Activated T-cell treated with anti-CD3 and anti-CD28 coated beads, Interleukin-2, amount 50 U/mL, for 4 hours (primary cell): Measurements from ENCODE around the gene ZFP3. TPM values are rescaled to one million over a fixed set of nuclear protein-coding genes. Genes with fewer than 3 reads are reported as not detected.
A peak's percentile ranks its signal among the peaks of the same experiment; 100 is the strongest.
"Not testable (repeated sequence)": the region's sequence is repeated elsewhere in the genome, so short reads cannot be mapped to it uniquely, and the experiment has no call there.

Experiments
- ATAC-seq, 2 donors: fragments of 200-7000 bp; cut with Tn5 transposase; one replicate each; pipeline ENCODE4 v1.10.0; 2021
- DNase-seq: peaks from one replicate; pipeline ENCODE4 v3.0.0-alpha.2; 2020
- H3K27me3 Mint-ChIP-seq: one replicate; pipeline ENCODE4 v1.8.0; 2021; ENCODE audit warnings: low read depth, mixed read lengths
- H3K36me3 Mint-ChIP-seq: one replicate; pipeline ENCODE4 v1.8.0; 2022; ENCODE audit warnings: mixed read lengths; ENCODE audit not compliant: insufficient read depth
- H3K4me1 Mint-ChIP-seq: one replicate; pipeline ENCODE4 v1.8.0; 2021; ENCODE audit warnings: low read depth, mixed read lengths
- H3K4me3 Mint-ChIP-seq: one replicate; pipeline ENCODE4 v1.8.0; 2021; ENCODE audit warnings: mild to moderate bottlenecking, moderate library complexity, mixed read lengths
- H3K9me3 Mint-ChIP-seq: one replicate; pipeline ENCODE4 v1.8.0; 2021; ENCODE audit warnings: mixed read lengths
- total RNA-seq, 3 donors: library from RNA; stranded (reverse); gene quantifications; one replicate each; pipeline ENCODE4 v1.2.1, GENCODE V29; 2021

The ZFP3 gene
- total RNA-seq, 3 donors from 2014 or later: 1.7 to 2.2 (median 1.8) TPM

GRCh38 chr17:5100832-5101231, 22.6 kb downstream of the ZFP3 start:
- Mint-ChIP-seq H3K4me1 (no peaks in the 10 kb centered on the region), H3K9me3 (peaks cover 13% of the 10 kb centered on the region), H3K27me3 (peaks cover 11% of the 10 kb centered on the region), H3K4me3 (no peak overlapping the region), H3K36me3 (peaks cover 6% of the 10 kb centered on the region)
- DNase-seq (no peak), ATAC-seq (no peak)

- ATAC-seq (no peak), DNase-seq (no peak)
- peak overlapping the region; percentile 84 for H3K4me3 Mint-ChIP-seq
- H3K36me3 Mint-ChIP-seq: peaks cover 39% of the 10 kb centered on the region
- H3K27me3 Mint-ChIP-seq: peaks cover 11% of the 10 kb centered on the region
- peaks cover 20% of the 10 kb centered on the region for H3K4me1 Mint-ChIP-seq
- H3K9me3 Mint-ChIP-seq: no peaks in the 10 kb centered on the region
These were observed 32.5 kb downstream of the ZFP3 start for GRCh38 chr17:5110816-5111215.

DNA sequence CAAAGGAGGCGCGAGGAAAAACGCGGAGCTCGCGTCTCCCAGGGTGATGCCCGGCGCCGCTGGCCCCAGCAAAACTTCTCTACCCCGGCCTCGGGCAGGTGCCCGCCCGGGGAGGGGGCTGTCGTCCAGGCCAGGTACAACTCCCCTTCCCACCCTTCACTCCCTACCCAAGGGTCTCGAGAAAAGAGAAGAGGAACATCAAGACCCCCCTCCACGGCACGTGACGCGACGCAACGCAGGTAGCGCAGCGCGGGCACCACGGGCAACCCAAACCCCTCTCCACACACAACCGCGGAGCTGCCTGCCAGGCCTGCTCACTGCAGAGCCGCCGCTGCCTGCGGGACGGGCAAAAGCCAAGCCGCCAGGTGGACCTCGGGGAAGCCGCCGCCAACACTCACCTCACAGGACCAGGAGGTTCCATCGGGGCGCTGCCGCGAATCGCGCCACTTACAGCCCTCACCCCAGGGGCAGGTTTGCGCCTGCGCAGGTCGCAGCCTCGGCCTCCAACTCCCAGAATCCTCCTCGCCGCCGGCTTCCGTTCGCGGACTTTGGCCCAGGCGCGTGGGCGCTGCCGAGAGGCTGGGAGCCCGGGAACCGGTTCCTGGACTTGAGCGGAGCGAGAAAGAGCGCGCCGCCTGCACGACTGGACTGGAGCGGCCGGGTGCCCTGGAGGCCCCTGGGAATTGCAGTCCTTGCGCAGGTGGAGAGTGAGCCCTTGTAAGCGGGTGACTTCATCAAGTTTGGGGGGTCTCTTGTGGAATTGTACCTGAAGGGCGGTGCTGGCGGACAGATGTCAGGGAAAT, 33.3 kb downstream of the ZFP3 start, which contains the start of gene ZNF232:
ZNF232 (minus strand) TSS at position 477 of the 803 bp plus-strand sequence; CDS start at position 421, 56 bp downstream.
- ATAC-seq: peak; percentile 95
- Mint-ChIP-seq H3K36me3 (peaks cover 32% of the 10 kb centered on the region), H3K4me1 (peaks cover 20% of the 10 kb centered on the region), H3K9me3 (no peaks in the 10 kb centered on the region), H3K4me3 (peak within 1 kb of the TSS; percentile 84), H3K27me3 (peaks cover 18% of the 10 kb centered on the region)
- DNase-seq: peak; percentile 85

DNA sequence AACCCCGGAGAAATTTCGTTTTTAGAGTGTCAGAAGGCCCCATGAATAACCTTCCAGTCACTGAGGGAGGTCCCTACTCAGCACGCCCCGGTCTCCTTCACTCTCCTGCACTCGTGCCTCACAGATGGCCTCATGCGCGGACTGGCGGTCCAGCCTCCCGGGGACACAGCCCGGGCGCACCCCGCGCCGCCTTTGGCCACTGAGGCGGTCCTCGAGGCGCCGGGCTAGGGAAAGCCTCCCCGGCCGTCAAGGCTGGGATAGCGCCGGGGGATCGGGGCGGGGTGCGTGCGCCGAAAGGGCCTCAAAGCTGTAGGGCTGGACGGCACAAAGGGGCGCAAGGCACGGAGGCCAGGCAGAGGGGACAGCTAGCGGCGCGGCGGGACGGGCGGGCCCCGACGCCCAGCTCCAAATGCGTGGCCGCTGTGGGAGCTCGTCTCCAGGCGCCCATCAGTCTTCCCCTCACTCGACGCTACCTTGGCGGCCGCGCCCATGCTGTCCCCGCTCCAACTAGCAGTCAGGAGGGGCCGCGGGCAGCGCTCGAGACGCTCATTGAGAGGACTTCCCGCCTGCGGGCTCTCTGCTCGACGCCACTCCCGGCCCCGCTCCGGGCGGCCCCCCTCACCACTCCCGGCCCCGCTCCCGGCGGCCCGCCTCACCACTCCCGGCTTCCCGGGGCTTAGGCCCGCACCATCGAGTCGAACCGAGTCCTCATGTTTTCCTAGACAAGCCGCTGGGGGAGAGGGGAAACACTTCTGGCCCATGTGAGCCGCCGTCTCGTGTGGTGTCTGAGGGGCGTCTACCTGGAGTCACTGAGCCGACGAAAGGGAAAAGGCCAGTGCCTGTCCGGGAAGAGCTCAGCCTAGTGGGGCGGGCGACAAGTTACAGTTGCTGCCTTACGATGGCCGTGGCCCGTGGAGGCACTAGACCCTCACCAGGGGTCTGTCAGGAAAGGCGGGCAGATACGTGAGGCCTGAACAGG, 37.7 kb downstream of the ZFP3 start, which contains the start of gene USP6:
USP6 (plus strand) TSS at position 360 of the 979 bp plus-strand sequence. CDS start 14,336 bp downstream, outside the sequence.
- Mint-ChIP-seq H3K27me3 (peaks cover 39% of the 10 kb centered on the region), H3K9me3 (no peaks in the 10 kb centered on the region), H3K4me3 (no peak within 1 kb of the TSS), H3K4me1 (peaks cover 6% of the 10 kb centered on the region), H3K36me3 (peaks cover 6% of the 10 kb centered on the region)
- no peak for DNase-seq
- no peak for ATAC-seq

GRCh38 chr17:5118219-5118618, 40.0 kb downstream of the ZFP3 start:
- H3K4me3 Mint-ChIP-seq: no peak overlapping the region
- H3K36me3 Mint-ChIP-seq: peaks cover 6% of the 10 kb centered on the region
- DNase-seq (no peak), ATAC-seq (no peak)
- H3K4me1 Mint-ChIP-seq: no peaks in the 10 kb centered on the region
- H3K27me3 Mint-ChIP-seq: peaks cover 52% of the 10 kb centered on the region
- H3K9me3 Mint-ChIP-seq: no peaks in the 10 kb centered on the region

GRCh38 chr17:5120036-5120435, 41.8 kb downstream of the ZFP3 start:
- H3K4me1 Mint-ChIP-seq: no peaks in the 10 kb centered on the region
- no peak overlapping the region for H3K4me3 Mint-ChIP-seq
- no peaks in the 10 kb centered on the region for H3K9me3 Mint-ChIP-seq
- ATAC-seq (no peak), DNase-seq (no peak)
- peaks cover 60% of the 10 kb centered on the region for H3K27me3 Mint-ChIP-seq
- H3K36me3 Mint-ChIP-seq: no peaks in the 10 kb centered on the region

DNA sequence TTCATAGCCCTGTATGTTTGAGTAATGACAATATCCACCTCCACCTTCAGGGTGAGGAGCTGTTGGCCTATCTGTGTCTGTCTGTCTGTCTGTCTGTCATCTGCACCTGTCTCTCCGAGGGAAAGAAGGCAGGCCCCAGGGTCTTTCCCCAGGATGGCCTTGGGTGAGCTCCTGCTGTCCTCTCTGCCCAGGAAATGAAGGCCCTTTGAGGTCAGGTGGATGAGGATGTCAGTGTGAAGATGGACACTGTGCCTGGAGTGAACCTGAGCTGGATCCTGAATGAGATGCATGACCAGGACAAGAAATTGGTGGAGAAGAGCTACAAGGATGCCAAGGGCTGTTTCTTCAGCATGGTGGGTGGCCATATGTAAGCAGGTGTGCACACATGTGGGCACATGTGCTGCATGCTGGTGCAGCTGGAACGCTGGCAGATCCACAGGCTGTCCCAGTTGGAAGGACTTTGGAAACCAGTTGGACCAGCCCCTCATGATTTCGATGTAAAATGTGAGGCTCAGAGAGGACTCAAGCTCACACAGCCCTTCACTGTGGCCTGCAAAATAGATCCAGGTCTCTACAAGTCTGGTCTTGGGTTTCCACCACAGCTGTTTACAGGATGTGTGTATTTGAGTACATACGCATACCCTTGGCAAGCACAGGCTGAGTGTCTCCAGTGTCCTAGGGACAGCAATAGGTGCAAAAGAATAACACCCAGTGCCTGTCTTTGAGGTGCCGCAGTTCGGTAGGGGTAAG, 42.3 kb downstream of the ZFP3 start:
- not testable (repeated sequence) for DNase-seq, ATAC-seq, H3K36me3 Mint-ChIP-seq, H3K4me1 Mint-ChIP-seq, H3K9me3 Mint-ChIP-seq, H3K4me3 Mint-ChIP-seq
- peaks cover 56% of the 10 kb centered on the region for H3K27me3 Mint-ChIP-seq

DNA sequence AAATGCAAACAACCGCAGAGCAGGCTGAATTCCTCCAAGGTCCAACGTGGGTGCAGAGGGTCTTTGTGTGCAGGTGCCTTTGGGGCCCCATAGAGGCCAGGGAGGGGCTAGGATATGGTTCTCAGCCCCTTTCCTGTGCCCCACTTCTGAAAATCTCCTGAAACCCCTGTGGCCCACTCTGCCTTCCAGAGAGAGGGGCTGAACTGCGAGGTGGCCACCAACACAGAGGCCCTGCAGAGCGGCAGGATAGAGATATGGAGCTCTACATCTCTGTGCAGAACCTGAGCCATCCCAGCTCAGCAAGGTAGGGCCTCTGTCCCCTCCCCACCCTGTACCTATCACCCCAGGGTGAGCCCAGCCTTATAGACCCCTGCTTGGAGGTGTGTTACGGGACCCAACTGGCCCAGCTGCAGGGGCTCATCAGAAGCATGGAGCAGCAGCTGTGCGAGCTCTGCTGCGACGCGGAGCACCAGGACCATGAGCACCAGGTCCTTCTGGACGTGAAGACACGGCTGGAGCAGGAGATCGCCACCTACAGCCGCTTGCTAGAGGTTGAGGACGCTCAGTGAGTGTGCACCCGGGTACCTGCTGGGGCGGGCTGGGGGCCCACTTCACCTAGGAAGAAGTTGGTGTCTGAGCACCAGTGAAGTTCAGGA, 43.0 kb downstream of the ZFP3 start:
- no peak overlapping the region for H3K4me3 Mint-ChIP-seq
- DNase-seq: no peak
- H3K36me3 Mint-ChIP-seq: no peaks in the 10 kb centered on the region
- no peaks in the 10 kb centered on the region for H3K4me1 Mint-ChIP-seq
- H3K27me3 Mint-ChIP-seq: peaks cover 52% of the 10 kb centered on the region
- no peaks in the 10 kb centered on the region for H3K9me3 Mint-ChIP-seq
- no peak for ATAC-seq

GRCh38 chr17:5122056-5122455, 43.8 kb downstream of the ZFP3 start:
- not testable (repeated sequence) for H3K4me3 Mint-ChIP-seq, H3K36me3 Mint-ChIP-seq, ATAC-seq, DNase-seq, H3K4me1 Mint-ChIP-seq, H3K9me3 Mint-ChIP-seq
- H3K27me3 Mint-ChIP-seq: peaks cover 48% of the 10 kb centered on the region

DNA sequence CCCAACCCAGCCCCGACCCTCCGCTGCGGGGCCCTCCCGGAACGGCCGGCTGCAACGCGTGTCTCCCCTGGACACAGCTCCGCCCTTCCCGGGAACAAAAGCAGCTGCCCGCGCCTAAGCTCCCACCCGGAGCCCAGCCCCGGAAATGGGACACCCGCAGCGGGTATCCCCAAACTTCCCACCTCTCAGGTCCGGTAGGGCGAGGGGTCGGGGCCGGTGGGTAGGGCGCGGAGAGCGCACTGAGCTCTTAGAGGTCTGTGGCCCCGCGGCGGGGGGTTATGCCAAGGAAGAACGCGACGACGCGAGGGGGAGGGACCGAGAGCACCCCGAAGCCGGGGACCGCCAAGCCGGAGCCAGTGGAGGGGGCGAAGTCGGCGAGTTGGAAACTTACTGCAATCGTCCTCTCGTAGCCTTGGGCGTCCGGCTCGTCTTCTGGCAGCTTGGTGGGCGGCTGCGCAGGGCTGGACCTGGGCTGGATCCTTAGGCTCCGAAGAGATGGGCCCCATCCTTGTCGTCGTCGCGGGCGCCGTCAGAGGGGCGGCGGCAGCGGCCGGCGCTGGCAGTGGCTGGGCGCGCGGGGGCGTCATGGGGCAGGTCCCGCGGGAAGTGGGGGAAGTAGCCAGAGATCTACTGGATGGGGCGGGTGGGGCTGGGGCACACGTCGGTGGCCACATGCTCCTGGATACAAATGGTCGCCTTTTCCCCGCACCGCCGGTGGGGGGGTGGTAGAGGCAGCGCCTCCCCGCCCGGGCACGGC, 44.5 kb downstream of the ZFP3 start:
- Mint-ChIP-seq H3K4me1 (no peaks in the 10 kb centered on the region), H3K4me3 (no peak overlapping the region), H3K36me3 (no peaks in the 10 kb centered on the region), H3K27me3 (peaks cover 46% of the 10 kb centered on the region), H3K9me3 (no peaks in the 10 kb centered on the region)
- ATAC-seq (peak; percentile 55 to 57), DNase-seq (no peak)

DNA sequence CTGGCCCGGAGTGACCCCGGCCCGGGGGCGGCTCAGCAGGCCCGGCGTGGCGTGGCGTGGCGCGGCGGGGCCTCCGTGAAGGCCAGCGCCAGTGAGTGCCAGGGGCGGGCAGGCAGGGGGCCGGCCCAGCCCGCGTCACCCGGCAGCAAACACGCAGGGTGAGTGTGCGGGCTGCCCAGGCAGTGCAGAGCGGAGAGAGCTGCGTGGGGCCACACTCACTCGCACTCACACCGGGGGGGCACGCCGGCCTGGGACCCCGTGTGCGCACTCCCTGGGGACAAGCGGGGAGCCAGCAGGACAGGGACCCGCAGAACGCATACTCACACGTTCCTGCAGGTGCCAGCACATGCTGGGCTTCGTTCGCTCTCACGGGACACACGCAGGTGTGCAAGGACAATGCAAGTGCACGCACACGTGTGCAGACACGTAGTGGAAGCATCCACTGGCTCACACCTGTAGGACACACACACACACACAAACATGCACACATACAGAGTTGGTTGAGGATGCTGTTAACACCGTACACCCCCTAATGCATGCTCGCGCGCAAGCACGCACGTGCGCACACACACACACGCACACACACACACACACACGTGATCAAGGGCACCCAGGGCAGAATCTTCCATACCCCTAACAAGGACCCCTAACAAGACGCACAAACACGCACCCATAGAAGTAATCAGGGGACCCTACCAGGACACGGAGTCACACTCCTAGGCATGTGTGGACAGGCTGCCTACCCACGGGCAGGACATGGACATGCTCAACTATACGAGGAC, 45.3 kb downstream of the ZFP3 start:
- DNase-seq (no peak), ATAC-seq (peak in 1 of 2 donors; percentile 44)
- no peaks in the 10 kb centered on the region for H3K9me3 Mint-ChIP-seq
- no peaks in the 10 kb centered on the region for H3K36me3 Mint-ChIP-seq
- H3K4me1 Mint-ChIP-seq: no peaks in the 10 kb centered on the region
- H3K27me3 Mint-ChIP-seq: peaks cover 40% of the 10 kb centered on the region
- H3K4me3 Mint-ChIP-seq: no peak overlapping the region

DNA sequence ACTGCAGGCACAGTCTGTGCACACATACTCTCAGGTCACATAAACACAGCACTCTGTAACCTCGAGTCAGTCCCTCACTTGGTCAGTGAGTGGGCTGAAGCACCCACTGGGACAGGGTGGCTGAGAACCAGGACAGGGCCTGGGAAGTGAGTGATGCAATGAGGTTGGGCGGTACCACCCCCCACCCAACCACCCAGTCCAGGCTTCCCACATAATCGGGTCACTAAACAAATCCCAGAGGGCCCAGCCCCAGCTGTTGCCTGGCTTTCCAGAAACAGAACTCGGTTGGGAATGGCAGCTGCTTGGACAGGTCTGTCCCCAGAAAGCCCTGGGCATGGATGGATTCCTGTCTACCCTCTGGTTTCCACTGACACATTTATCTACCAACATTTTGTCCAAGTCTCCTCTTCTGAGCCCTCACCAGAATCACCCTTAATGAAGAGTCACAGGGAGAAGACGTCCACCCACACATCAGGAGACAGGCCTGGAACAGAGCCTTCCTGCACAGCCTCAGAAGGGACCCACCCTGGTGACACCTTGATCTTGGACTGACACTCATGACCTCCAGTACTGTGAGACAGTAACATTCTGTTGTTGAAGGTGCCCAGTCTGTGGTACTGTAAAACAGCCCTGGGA, 46.0 kb downstream of the ZFP3 start:
- not testable (repeated sequence) for H3K4me1 Mint-ChIP-seq, DNase-seq, H3K4me3 Mint-ChIP-seq, H3K36me3 Mint-ChIP-seq, ATAC-seq, H3K9me3 Mint-ChIP-seq
- peaks cover 37% of the 10 kb centered on the region for H3K27me3 Mint-ChIP-seq
